ENCODE data around the gene NKIRAS1. TPM values are rescaled to one million over a fixed set of nuclear protein-coding genes. Genes with fewer than 3 reads are reported as not detected.
A peak's percentile ranks its signal among the peaks of the same experiment; 100 is the strongest.

NKIRAS1 gene
- total RNA-seq, 2 experiments from 2014 or later, result 4.0 to 4.7 TPM

DNA sequence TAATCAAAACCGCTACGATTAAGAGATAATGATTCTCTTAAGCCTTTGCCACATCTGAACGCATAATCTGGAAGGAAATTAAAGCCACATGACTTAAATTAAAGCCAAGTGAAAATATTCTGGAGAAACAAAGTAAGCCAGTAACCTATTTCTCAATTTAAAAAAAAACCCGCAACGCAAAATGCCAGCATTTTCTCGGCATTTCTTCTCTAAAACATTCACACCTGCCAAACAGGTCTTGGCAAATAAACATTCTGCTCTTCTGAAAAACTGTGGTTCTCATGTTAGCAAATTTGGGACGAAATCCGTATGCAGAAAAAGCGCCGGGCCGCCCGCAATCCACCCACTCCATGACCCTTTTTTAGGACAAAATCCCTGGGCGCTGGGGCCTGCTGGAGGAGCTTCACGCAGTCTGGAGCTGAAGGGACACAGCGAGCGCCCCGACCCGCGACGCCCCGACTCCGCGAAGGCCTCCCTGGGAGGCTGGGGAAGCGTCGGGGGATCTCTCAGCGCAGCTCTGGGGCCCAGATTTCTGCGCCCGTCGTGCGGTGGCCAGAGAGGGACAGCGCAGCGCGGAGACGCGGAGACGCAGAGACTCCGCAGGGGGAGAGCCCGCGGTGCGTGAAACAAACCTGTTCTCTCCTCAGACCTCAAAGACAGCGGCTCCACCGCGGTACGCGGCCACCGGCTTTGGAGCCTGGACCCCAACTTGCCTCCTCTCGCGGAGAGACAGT lies 471 bp downstream of the NKIRAS1 start:
- Histone ChIP-seq H3K4me2 (ENCODE audit: low read length) (peak overlapping the region; percentile 86), H3K27ac (ENCODE audit: low read depth, low read length, poor library complexity, severe bottlenecking) (no peak overlapping the region), H2AFZ (ENCODE audit: low read length) (peak overlapping the region; percentile 78), H3K4me1 (ENCODE audit: insufficient read depth, low read length, poor library complexity, severe bottlenecking) (peaks cover 45% of the 10 kb centered on the region), H3K9me2 (ENCODE audit: insufficient read depth, low read length) (no peaks in the 10 kb centered on the region), H3K4me3 (ENCODE audit: low read depth, low read length, poor library complexity, severe bottlenecking) (peak overlapping the region; percentile 97), H3K9me3 (ENCODE audit: low read length) (no peaks in the 10 kb centered on the region), H4K20me1 (ENCODE audit: insufficient read depth, low read length) (peaks cover 27% of the 10 kb centered on the region), H3K79me2 (ENCODE audit: insufficient read depth, low read depth, low read length) (peaks cover 39% of the 10 kb centered on the region), H3K36me3 (ENCODE audit: insufficient read depth, low read length) (peaks cover 41% of the 10 kb centered on the region)
- no peak for DNase-seq (ENCODE audit: low spot score)
- TF ChIP-seq, protein P1, sequence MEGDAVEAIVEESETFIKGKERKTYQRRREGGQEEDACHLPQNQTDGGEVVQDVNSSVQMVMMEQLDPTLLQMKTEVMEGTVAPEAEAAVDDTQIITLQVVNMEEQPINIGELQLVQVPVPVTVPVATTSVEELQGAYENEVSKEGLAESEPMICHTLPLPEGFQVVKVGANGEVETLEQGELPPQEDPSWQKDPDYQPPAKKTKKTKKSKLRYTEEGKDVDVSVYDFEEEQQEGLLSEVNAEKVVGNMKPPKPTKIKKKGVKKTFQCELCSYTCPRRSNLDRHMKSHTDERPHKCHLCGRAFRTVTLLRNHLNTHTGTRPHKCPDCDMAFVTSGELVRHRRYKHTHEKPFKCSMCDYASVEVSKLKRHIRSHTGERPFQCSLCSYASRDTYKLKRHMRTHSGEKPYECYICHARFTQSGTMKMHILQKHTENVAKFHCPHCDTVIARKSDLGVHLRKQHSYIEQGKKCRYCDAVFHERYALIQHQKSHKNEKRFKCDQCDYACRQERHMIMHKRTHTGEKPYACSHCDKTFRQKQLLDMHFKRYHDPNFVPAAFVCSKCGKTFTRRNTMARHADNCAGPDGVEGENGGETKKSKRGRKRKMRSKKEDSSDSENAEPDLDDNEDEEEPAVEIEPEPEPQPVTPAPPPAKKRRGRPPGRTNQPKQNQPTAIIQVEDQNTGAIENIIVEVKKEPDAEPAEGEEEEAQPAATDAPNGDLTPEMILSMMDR (conservative IDR thresholded peaks at IDR 0.05; ENCODE audit: low read length), result no peak
- no peak for TF ChIP-seq EZH2phosphoT487 (IDR thresholded peaks at IDR 0.05; ENCODE audit: borderline replicate concordance, low read depth, low read length)
- ChIA-PET CTCF (ENCODE audit: unreplicated experiment) (no interaction called here), POLR2A (interaction anchor here (0.6 to 3.6 kb wide), 22 partner anchors 8 to 612 kb away, joined by 3 to 12 read pairs (median 4); no protein-coding TSS in a partner anchor)
- BruUV-seq (replicated peaks), result TSS peak; percentile 50
- intact Hi-C loops (cut with micrococcal nuclease; ENCODE audit: unreplicated experiment), result loop anchor here (2.0 kb wide), 1 partner anchor 108 kb away; no protein-coding TSS in a partner anchor

DNA sequence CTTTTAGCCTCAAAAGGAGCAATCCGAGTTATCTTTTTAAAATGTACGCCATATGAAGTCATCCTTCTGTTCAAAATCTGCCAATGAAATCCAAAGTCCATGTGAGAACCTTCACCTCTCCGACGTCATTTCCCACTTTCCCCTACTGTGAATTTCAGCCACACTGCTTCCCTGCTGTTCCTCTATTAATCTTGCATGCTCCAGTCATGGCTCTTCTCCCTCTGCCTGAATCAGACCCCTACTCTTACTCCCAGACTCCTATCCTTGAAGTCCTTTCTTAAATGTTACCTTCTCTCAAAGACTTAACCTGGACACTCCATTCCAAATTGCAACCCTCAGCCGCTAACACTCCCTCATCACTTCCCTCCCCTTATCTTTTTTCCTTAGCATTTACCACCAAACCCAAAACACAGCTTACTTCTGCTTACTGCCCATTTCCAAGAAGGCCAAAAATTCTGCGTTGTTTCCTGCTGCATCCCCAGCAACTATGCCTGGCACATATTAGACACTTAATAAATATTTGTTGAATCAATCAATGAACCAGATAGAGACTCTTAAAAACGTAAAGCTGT lies 1.2 kb downstream of the NKIRAS1 start:
- TF ChIP-seq, protein P1 (conservative IDR thresholded peaks at IDR 0.05; ENCODE audit: low read length), result no peak
- TF ChIP-seq EZH2phosphoT487 (IDR thresholded peaks at IDR 0.05; ENCODE audit: borderline replicate concordance, low read depth, low read length), result no peak
- POLR2A ChIA-PET, result interaction anchor here (0.6 to 3.6 kb wide), 11 partner anchors 8 to 587 kb away, joined by 3 to 12 read pairs (median 4); no protein-coding TSS in a partner anchor
- peak overlapping the region; percentile 86 for H3K4me2 ChIP-seq (ENCODE audit: low read length)
- BruUV-seq (replicated peaks), result no TSS peak
- no peaks in the 10 kb centered on the region for H3K9me2 ChIP-seq (ENCODE audit: insufficient read depth, low read length)
- H3K36me3 ChIP-seq (ENCODE audit: insufficient read depth, low read length), result peaks cover 39% of the 10 kb centered on the region
- intact Hi-C loops (cut with micrococcal nuclease; ENCODE audit: unreplicated experiment), result loop anchor here (2.0 kb wide), 1 partner anchor 107 kb away; no protein-coding TSS in a partner anchor
- H3K4me3 ChIP-seq (ENCODE audit: low read depth, low read length, poor library complexity, severe bottlenecking), result peak overlapping the region; percentile 97
- peaks cover 27% of the 10 kb centered on the region for H4K20me1 ChIP-seq (ENCODE audit: insufficient read depth, low read length)
- no peaks in the 10 kb centered on the region for H3K9me3 ChIP-seq (ENCODE audit: low read length)
- DNase-seq (ENCODE audit: low spot score), result no peak
- peak overlapping the region; percentile 78; the same call in 1 of the 2 replicates for H2AFZ ChIP-seq (ENCODE audit: low read length)
- CTCF ChIA-PET (ENCODE audit: unreplicated experiment), result no interaction called here
- no peak overlapping the region for H3K27ac ChIP-seq (ENCODE audit: low read depth, low read length, poor library complexity, severe bottlenecking)
- H3K4me1 ChIP-seq (ENCODE audit: insufficient read depth, low read length, poor library complexity, severe bottlenecking), result peaks cover 45% of the 10 kb centered on the region
- H3K79me2 ChIP-seq (ENCODE audit: insufficient read depth, low read depth, low read length), result peaks cover 39% of the 10 kb centered on the region

All from OCI-LY7 (cell line).